ENCODE results near the gene MAP3K2. TPM values are rescaled to one million over a fixed set of nuclear protein-coding genes. Genes with fewer than 3 reads are reported as not detected.

The MAP3K2 gene
- total and polyA plus RNA-seq, 2 experiments from 2014 or later = 10.2 to 23.5 TPM

- ATAC-seq (no peak), DNase-seq (ENCODE audit: low spot score) (peak; percentile 47)
- no peak overlapping the region for H3K27ac Mint-ChIP-seq
- no peaks in the 10 kb centered on the region; the same call in none of the 2 replicates for H3K4me1 ChIP-seq (ENCODE audit: insufficient read depth)
- no peaks in the 10 kb centered on the region for H3F3A ChIP-seq (replicated peaks; ENCODE audit: low read depth)
- H3K27me3 Mint-ChIP-seq (ENCODE audit: insufficient read depth, low read depth, poor library complexity) = no peaks in the 10 kb centered on the region
- no peak for TF ChIP-seq EZH2phosphoT487 (IDR thresholded peaks at IDR 0.05; ENCODE audit: unreplicated experiment)
- TF ChIP-seq, protein P1, sequence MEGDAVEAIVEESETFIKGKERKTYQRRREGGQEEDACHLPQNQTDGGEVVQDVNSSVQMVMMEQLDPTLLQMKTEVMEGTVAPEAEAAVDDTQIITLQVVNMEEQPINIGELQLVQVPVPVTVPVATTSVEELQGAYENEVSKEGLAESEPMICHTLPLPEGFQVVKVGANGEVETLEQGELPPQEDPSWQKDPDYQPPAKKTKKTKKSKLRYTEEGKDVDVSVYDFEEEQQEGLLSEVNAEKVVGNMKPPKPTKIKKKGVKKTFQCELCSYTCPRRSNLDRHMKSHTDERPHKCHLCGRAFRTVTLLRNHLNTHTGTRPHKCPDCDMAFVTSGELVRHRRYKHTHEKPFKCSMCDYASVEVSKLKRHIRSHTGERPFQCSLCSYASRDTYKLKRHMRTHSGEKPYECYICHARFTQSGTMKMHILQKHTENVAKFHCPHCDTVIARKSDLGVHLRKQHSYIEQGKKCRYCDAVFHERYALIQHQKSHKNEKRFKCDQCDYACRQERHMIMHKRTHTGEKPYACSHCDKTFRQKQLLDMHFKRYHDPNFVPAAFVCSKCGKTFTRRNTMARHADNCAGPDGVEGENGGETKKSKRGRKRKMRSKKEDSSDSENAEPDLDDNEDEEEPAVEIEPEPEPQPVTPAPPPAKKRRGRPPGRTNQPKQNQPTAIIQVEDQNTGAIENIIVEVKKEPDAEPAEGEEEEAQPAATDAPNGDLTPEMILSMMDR (conservative IDR thresholded peaks at IDR 0.05; ENCODE audit: low read depth in 2 of 2) = peak; percentile 31 to 55; a peak in 3 of 4 replicates
- no peaks in the 10 kb centered on the region for H3K27me3 ChIP-seq (ENCODE audit: insufficient read depth)
- H3K4me3 ChIP-seq = no peak overlapping the region
- H3K4me3 Mint-ChIP-seq = no peak overlapping the region
- peaks cover 65% of the 10 kb centered on the region for H3K9me3 Mint-ChIP-seq
- H3K4me2 ChIP-seq = no peak overlapping the region
- no peaks in the 10 kb centered on the region; the same call in 1 of the 2 replicates for H4K20me1 ChIP-seq (replicated peaks; ENCODE audit: insufficient read depth)
- H3K36me3 ChIP-seq (ENCODE audit: insufficient read depth) = peaks cover 11% of the 10 kb centered on the region; the same call in 1 of the 2 replicates
- H3K9me2 ChIP-seq (ENCODE audit: insufficient read depth) = no peaks in the 10 kb centered on the region
- no peak overlapping the region for H3K27ac ChIP-seq (ENCODE audit: low read depth)
- H3K79me2 ChIP-seq (replicated peaks; ENCODE audit: insufficient read depth) = peaks cover 94% of the 10 kb centered on the region
- H3K36me3 Mint-ChIP-seq (ENCODE audit: low read depth) = peaks cover 57% of the 10 kb centered on the region
- peaks cover 5% of the 10 kb centered on the region for H3K4me1 Mint-ChIP-seq
- no peak overlapping the region for H2AFZ ChIP-seq
Observed at GRCh38 chr2:127371037-127371436, 16.7 kb downstream of the MAP3K2 start.

DNA sequence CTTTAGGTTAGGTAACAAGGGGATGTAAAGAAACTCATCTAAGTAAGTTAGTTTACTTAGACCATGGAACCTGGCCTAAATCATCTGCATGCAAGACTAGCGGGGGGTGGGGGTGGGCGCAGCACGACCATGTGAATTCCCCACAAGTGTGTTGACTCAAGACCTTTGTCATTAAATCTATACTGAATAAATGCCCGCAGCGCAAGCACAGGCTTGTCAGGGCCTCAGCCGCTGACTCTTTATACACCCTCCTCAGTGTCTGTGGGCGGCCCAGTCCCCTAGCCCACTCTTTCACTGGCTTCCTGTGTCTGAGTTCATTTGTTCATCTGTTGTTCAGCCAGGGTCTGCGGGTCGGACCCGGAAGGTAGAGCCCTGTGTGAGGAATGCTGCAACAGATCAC lies 17.8 kb downstream of the MAP3K2 start:
- H3F3A ChIP-seq (replicated peaks; ENCODE audit: low read depth) = no peaks in the 10 kb centered on the region
- H3K36me3 ChIP-seq (ENCODE audit: insufficient read depth) = peaks cover 11% of the 10 kb centered on the region; the same call in 1 of the 2 replicates
- peaks cover 3% of the 10 kb centered on the region for H3K27me3 Mint-ChIP-seq (ENCODE audit: insufficient read depth, low read depth, poor library complexity)
- no peaks in the 10 kb centered on the region; the same call in 1 of the 2 replicates for H4K20me1 ChIP-seq (replicated peaks; ENCODE audit: insufficient read depth)
- H3K27ac ChIP-seq (ENCODE audit: low read depth) = no peak overlapping the region
- no peak overlapping the region for H3K4me2 ChIP-seq
- H3K27ac Mint-ChIP-seq = no peak overlapping the region
- H3K9me3 Mint-ChIP-seq = peaks cover 56% of the 10 kb centered on the region
- H3K4me3 ChIP-seq = no peak overlapping the region
- ATAC-seq (no peak), DNase-seq (ENCODE audit: low spot score) (peak; percentile 24)
- no peak overlapping the region for H3K4me3 Mint-ChIP-seq
- no peak overlapping the region for H2AFZ ChIP-seq
- H3K9me2 ChIP-seq (ENCODE audit: insufficient read depth) = no peaks in the 10 kb centered on the region
- TF ChIP-seq POLR2AphosphoS5 (IDR thresholded peaks at IDR 0.05; ENCODE audit: low read depth) (no peak), ZNF331 (CRISPR knock-in tag; IDR thresholded peaks at IDR 0.05; ENCODE audit: low read depth) (no peak), ZNF114 (CRISPR knock-in tag; IDR thresholded peaks at IDR 0.05) (no peak), STAT1 (IDR thresholded peaks at IDR 0.05; ENCODE audit: unreplicated experiment) (no peak), CREB1 (CRISPR knock-in tag; IDR thresholded peaks at IDR 0.05; ENCODE audit: low read depth) (no peak), ZNF462 (CRISPR knock-in tag; IDR thresholded peaks at IDR 0.05) (no peak)
- TF ChIP-seq, protein P2, sequence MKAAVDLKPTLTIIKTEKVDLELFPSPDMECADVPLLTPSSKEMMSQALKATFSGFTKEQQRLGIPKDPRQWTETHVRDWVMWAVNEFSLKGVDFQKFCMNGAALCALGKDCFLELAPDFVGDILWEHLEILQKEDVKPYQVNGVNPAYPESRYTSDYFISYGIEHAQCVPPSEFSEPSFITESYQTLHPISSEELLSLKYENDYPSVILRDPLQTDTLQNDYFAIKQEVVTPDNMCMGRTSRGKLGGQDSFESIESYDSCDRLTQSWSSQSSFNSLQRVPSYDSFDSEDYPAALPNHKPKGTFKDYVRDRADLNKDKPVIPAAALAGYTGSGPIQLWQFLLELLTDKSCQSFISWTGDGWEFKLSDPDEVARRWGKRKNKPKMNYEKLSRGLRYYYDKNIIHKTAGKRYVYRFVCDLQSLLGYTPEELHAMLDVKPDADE (IDR thresholded peaks at IDR 0.05) = no peak
- H3K4me1 ChIP-seq (ENCODE audit: insufficient read depth) = peaks cover 6% of the 10 kb centered on the region
- peaks cover 50% of the 10 kb centered on the region for H3K36me3 Mint-ChIP-seq (ENCODE audit: low read depth)
- peaks cover 15% of the 10 kb centered on the region for H3K4me1 Mint-ChIP-seq
- peaks cover 90% of the 10 kb centered on the region for H3K79me2 ChIP-seq (replicated peaks; ENCODE audit: insufficient read depth)
- H3K27me3 ChIP-seq (ENCODE audit: insufficient read depth) = no peaks in the 10 kb centered on the region
